ENCODE measurements around the gene CYB561D1.

GRCh38 chr1:109487261-109487660 lies 6.6 kb upstream of the CYB561D1 start:
- no peak for TF ChIP-seq EZH2 (IDR thresholded peaks at IDR 0.05; ENCODE audit: borderline replicate concordance, low read depth, low read length, severe bottlenecking)
- no peak for TF ChIP-seq CTCF (IDR thresholded peaks at IDR 0.05; ENCODE audit: extremely low read depth in 1 of 2, insufficient read depth in 1 of 2, low read depth in 1 of 2, low read length in 2 of 2)
- TF ChIP-seq POLR2A (IDR thresholded peaks at IDR 0.05; ENCODE audit: low read depth, low read length) = no peak
- TF ChIP-seq GATA2 (IDR thresholded peaks at IDR 0.05; ENCODE audit: insufficient read depth, insufficient read length, low read depth, low read length) = no peak
- no peak for TF ChIP-seq JUN (IDR thresholded peaks at IDR 0.05; ENCODE audit: borderline replicate concordance, insufficient read depth, insufficient read length, low read depth)
- TF ChIP-seq POLR2AphosphoS5 (IDR thresholded peaks at IDR 0.05; ENCODE audit: insufficient read depth, low read depth, low read length) = no peak
- TF ChIP-seq MAX (IDR thresholded peaks at IDR 0.05; ENCODE audit: insufficient read depth, insufficient read length) = no peak

All from endothelial cell of umbilical vein (primary cell).